ENCODE measurements around the gene TRIM46. TPM values are rescaled to one million over a fixed set of nuclear protein-coding genes. Genes with fewer than 3 reads are reported as not detected.
A peak's percentile ranks its signal among the peaks of the same experiment; 100 is the strongest.
"Not testable (repeated sequence)": the region's sequence is repeated elsewhere in the genome, so short reads cannot be mapped to it uniquely, and the experiment has no call there.

TRIM46 gene
- total and polyA plus RNA-seq, 8 donors = 0.19 to 4.1 (median 0.39) TPM

DNA sequence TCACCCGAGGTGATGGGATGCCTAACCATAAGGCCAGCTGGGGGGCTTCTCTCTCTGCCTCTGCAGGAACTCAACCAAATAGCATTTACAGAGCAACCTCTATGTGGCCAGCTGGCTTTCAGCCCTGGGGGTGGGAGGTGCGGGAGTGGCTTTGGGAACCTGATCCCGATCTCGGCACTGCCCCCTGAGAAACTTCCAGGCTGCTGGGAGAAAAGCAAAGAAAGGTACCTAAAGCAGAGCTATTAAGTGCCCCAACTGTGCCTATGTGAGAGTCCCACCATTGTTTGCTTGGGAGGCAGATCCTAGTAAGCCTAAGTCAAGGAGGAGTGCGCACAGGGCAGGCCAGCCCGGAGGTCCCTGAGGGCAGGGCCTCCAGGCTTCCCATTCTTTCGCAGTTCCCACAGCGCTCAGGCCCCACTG is 7.6 kb upstream of the TRIM46 start:
- Histone ChIP-seq H3K27me3 (no peaks in the 10 kb centered on the region), H3K4me3 (no peak overlapping the region), H3K27ac (no peak overlapping the region), H3K9me3 (no peaks in the 10 kb centered on the region), H3K4me1 (peaks cover 0 to 3% (median 3%) of the 10 kb centered on the region in 3 donors), H3K36me3 (no peaks in the 10 kb centered on the region)
- DNase-seq = no peak
- TF ChIP-seq, protein P1, sequence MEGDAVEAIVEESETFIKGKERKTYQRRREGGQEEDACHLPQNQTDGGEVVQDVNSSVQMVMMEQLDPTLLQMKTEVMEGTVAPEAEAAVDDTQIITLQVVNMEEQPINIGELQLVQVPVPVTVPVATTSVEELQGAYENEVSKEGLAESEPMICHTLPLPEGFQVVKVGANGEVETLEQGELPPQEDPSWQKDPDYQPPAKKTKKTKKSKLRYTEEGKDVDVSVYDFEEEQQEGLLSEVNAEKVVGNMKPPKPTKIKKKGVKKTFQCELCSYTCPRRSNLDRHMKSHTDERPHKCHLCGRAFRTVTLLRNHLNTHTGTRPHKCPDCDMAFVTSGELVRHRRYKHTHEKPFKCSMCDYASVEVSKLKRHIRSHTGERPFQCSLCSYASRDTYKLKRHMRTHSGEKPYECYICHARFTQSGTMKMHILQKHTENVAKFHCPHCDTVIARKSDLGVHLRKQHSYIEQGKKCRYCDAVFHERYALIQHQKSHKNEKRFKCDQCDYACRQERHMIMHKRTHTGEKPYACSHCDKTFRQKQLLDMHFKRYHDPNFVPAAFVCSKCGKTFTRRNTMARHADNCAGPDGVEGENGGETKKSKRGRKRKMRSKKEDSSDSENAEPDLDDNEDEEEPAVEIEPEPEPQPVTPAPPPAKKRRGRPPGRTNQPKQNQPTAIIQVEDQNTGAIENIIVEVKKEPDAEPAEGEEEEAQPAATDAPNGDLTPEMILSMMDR (IDR thresholded peaks at IDR 0.05) = no peak
- WGBS, 2 donors = 67 to 73% methylated on average over 8 of the region's 8 CpGs
- intact Hi-C loops (cut with DNase I) = loop anchor here (2.0 to 10.0 kb wide), 3 partner anchors 61 to 75 kb away; no protein-coding TSS in a partner anchor
- no peak for FAIRE-seq
- no peak for ATAC-seq

DNA sequence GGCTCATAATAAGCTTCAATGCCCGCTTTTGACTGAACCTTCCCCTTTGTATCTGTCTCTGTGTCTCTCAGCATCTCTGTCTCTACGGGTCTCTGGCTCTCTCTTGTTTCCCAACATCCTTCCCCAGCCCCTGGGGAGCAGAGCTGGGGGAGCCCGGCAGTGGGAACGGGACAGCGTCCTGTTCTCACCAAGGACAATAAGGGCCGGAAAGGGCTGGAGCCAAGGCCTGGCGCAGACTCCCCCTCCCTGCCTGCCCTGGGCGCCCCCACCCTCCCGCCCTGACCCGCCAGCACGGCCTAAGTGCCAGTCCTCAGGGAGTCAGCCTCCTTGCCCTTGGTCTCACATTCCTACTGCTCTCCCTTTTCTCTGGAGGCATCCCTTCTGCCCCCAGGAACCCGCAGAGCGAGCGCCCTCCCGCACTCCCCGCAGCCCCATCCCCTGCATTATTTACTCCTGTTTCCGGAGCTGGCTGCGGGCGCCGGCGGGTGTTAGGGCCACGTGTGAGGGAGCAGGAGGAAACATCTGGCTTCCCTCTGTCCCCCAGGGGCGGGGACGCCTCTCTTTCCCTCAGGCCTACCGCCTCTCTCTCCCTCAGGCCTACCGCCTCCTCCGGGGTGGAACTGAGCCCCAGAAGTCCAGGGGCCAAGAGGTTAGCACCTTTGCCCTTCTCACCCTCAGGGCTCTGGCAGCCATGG is 7.0 kb upstream of the TRIM46 start:
- TF ChIP-seq, protein P1 (IDR thresholded peaks at IDR 0.05) = no peak
- DNase-seq = peak in 1 of 6 donors; percentile 50
- H3K4me1 ChIP-seq = peaks cover 0 to 3% (median 3%) of the 10 kb centered on the region in 3 donors
- no peak for FAIRE-seq
- no peak overlapping the region for H3K27ac ChIP-seq
- no peaks in the 10 kb centered on the region for H3K27me3 ChIP-seq
- H3K4me3 ChIP-seq = no peak overlapping the region
- ATAC-seq = peak in 3 of 4 donors; percentile 2 to 21 (median 2)
- H3K9me3 ChIP-seq = no peaks in the 10 kb centered on the region
- H3K36me3 ChIP-seq = no peaks in the 10 kb centered on the region
- intact Hi-C loops (cut with DNase I) = loop anchor here (2.0 to 10.0 kb wide), 3 partner anchors 62 to 76 kb away; no protein-coding TSS in a partner anchor
- WGBS, 2 donors = 56 to 63% methylated on average over 26 to 27 of the region's 27 CpGs

DNA sequence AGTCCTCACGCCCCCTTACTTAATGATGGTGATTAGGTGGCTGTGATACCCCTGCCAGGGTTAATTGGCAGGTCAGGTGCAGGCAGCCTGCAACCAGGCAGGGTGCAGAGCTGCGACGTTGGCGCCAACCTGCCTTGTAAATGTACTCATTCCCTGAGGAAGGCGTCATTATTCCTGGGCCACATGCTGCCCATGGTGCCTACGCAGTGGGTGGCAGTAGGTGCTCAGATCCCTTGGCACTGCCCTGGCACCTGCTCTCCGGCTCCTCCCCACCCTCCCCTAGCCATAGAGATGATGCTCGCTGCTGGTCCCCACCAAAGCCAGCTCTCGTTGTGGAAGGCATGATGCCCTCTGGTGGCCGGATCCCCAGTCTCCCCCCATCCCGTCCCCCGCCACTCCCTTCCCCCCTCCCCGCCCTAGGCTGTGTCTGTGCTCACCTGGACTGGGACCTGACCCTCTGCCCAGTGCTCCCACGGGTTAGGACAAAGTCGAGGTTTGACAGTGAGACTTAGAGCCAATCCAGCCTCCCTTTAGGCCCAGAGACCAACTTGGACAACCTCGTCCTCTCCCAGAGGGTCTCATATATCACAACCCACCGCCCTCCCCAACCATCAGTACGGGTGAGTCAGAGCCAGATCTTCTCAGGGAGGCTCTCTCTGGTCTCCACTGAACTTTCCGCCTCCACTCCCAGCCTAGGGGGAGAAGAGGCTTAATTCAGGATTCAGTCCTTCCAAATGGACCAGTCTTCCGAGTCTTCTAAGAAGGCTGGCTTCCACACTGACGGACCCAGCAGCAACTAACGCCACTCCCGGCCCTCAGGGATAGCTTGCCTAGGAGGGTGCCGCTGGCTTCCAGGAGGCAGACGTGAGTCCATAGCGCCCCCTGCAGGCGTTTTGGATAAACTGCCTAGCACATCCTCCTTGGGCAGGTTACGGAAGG is 6.2 kb upstream of the TRIM46 start:
- FAIRE-seq (no peak), ATAC-seq (peak; percentile 87 to 91 (median 89)), DNase-seq (peak; percentile 74 to 95 (median 89))
- Histone ChIP-seq H3K27me3 (no peaks in the 10 kb centered on the region), H3K27ac (peak overlapping the region in 1 of 4 donors; percentile 12), H3K4me1 (peaks cover 0 to 10% (median 6%) of the 10 kb centered on the region in 3 donors), H3K9me3 (no peaks in the 10 kb centered on the region), H3K36me3 (no peaks in the 10 kb centered on the region), H3K4me3 (no peak overlapping the region)
- TF ChIP-seq, protein P1 (IDR thresholded peaks at IDR 0.05) = peak; percentile 65 to 95 (median 90)
- intact Hi-C loops (cut with DNase I) = loop anchor here (2.0 to 10.0 kb wide), 3 partner anchors 63 to 77 kb away; no protein-coding TSS in a partner anchor
- 6% methylated on average over 28 of the region's 28 CpGs for WGBS, 2 donors

DNA sequence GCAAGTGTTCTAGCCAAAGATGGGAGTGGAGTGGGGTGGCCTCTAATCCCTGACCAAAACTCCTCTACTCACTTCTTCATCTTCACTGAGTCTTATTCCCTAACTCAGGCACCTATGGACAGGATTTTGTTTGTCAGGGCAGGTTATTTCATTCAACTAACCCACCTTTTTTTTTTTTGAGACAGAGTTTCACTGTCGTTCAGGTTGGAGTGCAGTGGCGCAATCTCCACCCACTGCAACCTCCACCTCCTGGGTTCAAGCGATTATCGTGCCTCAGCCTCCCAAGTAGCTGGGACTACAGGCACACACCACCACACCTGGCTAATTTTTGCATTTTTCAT is 5.6 kb upstream of the TRIM46 start:
- H3K4me3 ChIP-seq, ATAC-seq, H3K36me3 ChIP-seq, H3K27ac ChIP-seq, H3K9me3 ChIP-seq, DNase-seq, FAIRE-seq, H3K27me3 ChIP-seq: not testable (repeated sequence)
- intact Hi-C loops (cut with DNase I) = loop anchor here in 2 of 3 donors (5.0 to 10.0 kb wide), 2 partner anchors 63 to 76 kb away; no protein-coding TSS in a partner anchor
- WGBS, 2 donors = 34 to 38% methylated on average over 4 of the region's 4 CpGs
- peaks cover 0 to 10% (median 6%) of the 10 kb centered on the region in 3 donors for H3K4me1 ChIP-seq
